Fibroblast of villous mesenchyme (primary cell): ENCODE data around the gene SLC17A9. TPM values are rescaled to one million over a fixed set of nuclear protein-coding genes. Genes with fewer than 3 reads are reported as not detected.
A peak's percentile ranks its signal among the peaks of the same experiment; 100 is the strongest.

Experiments used
- DNase-seq: peaks from one replicate; pipeline ENCODE4 v3.0.0-alpha.2; 2010; ENCODE audit warnings: low read depth
- H3K4me3 ChIP-seq: 2 replicates; pipeline ENCODE4 v1.5.1; 2011; ENCODE audit warnings: low read depth, mild to moderate bottlenecking, low read length
- CTCF ChIP-seq: IDR thresholded peaks from 2 replicates; pipeline ENCODE4 v1.5.1; 2012; ENCODE audit warnings: low read depth, mild to moderate bottlenecking, low read length; ENCODE audit not compliant: insufficient read depth
- total RNA-seq: library from RNA; depleted of rRNA; stranded (reverse); fragments of >200 nt; gene quantifications from 2 replicates; pipeline ENCODE4 v1.2.3, GENCODE V29; 2012

The SLC17A9 gene
- total RNA-seq, 1 donor = 23.7 TPM

DNA sequence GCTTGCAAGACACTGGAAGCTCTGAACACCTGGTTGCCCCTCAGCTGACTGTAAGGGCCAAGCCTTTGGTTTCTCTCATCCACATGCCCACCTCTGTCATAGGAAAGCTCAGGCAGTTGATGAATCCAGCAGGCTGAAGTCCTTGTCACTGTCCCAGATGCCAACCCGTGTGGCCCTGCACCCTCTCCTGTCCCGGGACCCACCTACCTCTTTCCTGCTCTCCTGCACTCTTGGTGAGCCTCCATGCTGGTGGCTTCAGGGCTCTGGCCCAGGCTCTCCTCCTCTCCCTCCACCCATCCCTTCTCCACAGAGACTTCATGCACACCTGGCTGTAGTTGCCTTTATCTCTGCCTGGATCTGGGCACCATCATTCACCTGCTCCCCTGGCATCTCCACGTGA, 18.5 kb upstream of the SLC17A9 start:
- DNase-seq = no peak
- H3K4me3 ChIP-seq = no peak overlapping the region
- TF ChIP-seq CTCF = no peak

DNA sequence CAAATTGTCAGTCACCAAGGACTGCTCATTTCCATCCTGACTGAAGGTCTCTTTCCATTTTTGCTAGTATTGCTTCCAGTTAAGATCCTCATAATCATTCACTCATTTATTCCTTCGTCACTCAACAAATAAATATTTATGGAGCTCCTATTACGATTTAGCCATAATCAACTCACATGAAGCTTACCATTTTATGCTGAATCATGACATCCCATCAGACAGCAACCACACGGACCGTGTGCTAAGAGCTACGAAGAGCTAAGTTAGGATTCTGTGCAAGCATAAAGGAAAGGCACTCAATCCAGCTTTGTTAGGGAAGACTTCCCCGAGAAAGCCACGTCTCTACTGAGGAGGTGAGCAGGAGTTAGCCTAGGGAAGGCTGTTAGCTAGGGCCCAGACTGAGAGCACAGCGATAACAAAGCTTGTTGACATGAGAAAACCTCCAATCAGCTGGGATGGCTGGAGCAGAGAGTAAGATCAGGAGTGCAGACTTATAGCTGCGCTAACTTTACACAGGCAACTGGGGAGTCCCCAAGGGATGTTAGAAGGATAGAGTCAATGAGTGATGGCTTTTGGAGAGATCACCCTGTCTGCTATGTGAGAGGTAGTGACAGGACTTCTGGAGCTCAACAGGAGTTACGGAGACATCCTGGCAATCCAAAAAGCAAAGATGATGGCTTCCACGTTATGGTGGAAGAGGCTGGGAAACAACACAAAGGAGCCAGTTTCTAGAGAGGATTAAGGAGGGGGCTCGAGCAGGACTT, 17.1 kb upstream of the SLC17A9 start:
- TF ChIP-seq CTCF = no peak
- no peak for DNase-seq
- H3K4me3 ChIP-seq = no peak overlapping the region

DNA sequence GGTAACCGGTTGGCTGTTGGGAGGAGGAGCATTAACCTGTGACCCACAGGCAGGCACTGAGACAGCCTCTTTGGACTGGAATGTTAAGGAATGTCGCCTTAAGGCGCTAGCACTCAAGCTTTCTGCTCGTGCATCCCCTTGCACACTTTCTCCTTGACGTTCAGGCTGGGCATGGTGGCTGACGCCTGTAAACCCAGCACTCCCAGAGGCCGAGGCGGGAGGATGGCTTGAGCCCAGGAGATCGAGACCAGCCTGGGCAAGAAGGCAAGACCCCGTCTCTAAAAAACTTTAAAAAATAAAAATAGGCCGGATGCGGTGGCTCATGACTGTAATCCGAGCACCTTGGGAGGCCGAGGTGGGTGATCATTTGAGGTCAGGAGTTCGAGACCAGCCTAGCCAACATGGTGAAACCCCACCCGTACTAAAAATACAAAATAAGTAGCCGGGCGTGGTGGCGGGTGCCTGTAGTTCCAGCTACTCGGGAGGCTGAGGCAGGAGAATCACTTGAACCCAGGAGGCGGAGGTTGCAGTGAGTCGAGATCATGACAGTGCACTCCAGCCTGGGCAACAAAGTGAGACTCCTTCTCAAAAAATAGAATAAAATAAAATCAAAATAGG, 16.4 kb upstream of the SLC17A9 start:
- DNase-seq = no peak
- peak overlapping the region; percentile 88 for H3K4me3 ChIP-seq
- no peak for TF ChIP-seq CTCF

DNA sequence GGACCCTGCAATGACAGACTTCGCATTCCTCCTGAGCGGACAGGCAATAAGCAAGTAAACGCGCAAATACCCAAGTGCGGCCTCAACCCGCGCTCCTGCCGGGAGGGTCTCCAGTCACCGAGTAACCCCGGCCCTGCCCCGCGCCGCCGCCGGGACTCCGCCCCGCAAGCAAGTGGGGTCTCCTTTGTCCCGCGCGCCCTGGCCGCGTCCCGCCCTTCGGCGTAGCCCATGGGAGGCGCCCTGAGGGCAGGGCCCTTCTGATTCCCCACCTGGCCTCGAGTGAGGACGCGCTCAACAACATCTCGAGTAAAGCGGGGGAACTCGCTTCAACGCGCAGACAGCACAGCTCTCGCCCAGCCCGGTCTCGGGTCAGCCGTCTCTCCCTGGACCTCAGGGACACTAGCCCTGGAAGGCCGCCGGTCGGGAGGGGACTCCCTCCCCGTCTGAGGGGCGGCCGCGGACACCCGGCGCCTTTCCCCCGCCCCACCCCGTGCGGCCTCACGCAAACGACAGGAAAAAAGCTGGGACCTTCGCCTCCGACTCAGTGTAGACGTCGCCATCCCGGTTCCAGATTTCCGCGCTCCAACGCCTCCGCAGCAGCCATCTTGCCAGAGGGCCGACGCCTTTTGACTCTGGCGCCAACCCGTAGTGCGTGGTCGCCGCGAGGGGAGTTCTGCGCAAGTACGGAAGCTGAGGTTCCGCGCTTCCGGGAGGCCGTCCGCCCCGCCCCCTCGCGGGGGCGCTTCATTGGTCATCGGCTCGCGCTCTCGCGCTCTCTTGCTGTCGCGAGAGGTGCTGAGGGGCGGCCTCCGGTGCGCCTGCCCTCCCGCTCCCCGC, 15.0 kb upstream of the SLC17A9 start:
- no peak for TF ChIP-seq CTCF
- H3K4me3 ChIP-seq = peak overlapping the region; percentile 91
- DNase-seq = peak; percentile 96

- no peak for TF ChIP-seq CTCF
- DNase-seq = peak; percentile 63
- H3K4me3 ChIP-seq = peak within 1 kb of the TSS; percentile 91
Observed at GRCh38 chr20:62938105-62938888, 14.2 kb upstream of the SLC17A9 start, which contains the start of gene GID8. Gene GID8 (plus strand): TSS chr20:62938147. CDS start chr20:62941503, 3,356 bp downstream.

DNA sequence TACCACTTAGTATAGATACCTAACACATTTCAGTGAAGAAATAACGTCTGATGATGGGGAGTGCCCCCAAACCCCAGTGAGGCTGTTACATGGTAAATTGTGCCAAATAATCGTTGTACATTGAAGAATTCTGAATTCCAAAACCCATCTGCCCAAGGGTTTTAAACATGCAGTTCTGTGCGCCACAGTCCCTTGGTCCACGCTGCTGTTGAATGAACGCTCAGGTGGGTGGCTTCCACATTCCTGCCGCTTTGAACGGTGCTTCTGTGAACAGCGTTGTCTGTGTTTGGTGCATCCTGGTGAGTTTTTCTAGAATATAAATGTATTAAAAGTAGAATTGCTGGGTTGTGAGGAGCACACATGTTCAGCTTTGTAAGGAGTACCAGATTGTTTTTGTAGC, 11.6 kb upstream of the SLC17A9 start:
- no peak overlapping the region for H3K4me3 ChIP-seq
- DNase-seq = no peak
- TF ChIP-seq CTCF = no peak
